Astrocyte (in vitro differentiated cells and primary cell): ENCODE measurements around the gene MED1.

ENCODE experiments used
- EZH2 ChIP-seq: IDR thresholded peaks from 2 replicates; pipeline ENCODE4 v1.6.1; 2012; ENCODE audit warnings: mild to moderate bottlenecking, low read length, inconsistent platforms; ENCODE audit not compliant: insufficient read depth
- TF ChIP-seq, protein P1 (sequence below): IDR thresholded peaks from 2 replicates; pipeline ENCODE4 v1.5.1; 2011; ENCODE audit warnings: low read depth, mild to moderate bottlenecking, inconsistent platforms, low read length, moderate library complexity; ENCODE audit not compliant: insufficient read depth

DNA sequence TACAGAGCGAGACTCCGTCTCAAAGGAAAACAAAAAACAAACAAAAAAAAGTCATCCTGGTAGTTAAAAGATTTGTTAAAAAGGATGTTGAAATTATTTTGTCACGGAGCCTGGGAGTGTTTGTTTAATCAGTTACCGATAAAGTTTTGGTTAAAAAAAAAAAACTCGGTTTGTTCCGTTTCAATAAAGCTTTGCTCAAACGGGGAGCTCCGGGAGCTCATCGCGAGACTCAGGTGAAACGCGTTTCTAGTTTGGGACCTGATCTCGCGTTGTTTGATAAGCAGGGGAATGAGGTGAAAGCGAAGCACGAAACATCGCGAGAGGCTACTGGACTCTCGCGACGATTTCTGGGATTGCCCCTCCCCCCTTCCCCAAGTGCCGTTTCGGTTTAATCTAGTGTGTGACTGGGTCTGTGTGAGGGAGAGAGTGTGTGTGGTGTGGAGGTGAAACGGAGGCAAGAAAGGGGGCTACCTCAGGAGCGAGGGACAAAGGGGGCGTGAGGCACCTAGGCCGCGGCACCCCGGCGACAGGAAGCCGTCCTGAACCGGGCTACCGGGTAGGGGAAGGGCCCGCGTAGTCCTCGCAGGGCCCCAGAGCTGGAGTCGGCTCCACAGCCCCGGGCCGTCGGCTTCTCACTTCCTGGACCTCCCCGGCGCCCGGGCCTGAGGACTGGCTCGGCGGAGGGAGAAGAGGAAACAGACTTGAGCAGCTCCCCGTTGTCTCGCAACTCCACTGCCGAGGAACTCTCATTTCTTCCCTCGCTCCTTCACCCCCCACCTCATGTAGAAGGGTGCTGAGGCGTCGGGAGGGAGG is 10.3 kb upstream of the MED1 start, which contains the start of gene CDK12:
- TF ChIP-seq, protein P1, sequence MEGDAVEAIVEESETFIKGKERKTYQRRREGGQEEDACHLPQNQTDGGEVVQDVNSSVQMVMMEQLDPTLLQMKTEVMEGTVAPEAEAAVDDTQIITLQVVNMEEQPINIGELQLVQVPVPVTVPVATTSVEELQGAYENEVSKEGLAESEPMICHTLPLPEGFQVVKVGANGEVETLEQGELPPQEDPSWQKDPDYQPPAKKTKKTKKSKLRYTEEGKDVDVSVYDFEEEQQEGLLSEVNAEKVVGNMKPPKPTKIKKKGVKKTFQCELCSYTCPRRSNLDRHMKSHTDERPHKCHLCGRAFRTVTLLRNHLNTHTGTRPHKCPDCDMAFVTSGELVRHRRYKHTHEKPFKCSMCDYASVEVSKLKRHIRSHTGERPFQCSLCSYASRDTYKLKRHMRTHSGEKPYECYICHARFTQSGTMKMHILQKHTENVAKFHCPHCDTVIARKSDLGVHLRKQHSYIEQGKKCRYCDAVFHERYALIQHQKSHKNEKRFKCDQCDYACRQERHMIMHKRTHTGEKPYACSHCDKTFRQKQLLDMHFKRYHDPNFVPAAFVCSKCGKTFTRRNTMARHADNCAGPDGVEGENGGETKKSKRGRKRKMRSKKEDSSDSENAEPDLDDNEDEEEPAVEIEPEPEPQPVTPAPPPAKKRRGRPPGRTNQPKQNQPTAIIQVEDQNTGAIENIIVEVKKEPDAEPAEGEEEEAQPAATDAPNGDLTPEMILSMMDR = no peak
- TF ChIP-seq EZH2 = no peak
